Measurements from ENCODE around the gene ITPK1.

The ITPK1 gene

GRCh38 chr14:92937051-92937937, 178.4 kb downstream of the ITPK1 start:
- DNase-seq (ENCODE audit: low read depth), result no peak

GRCh38 chr14:92936085-92936484, 179.6 kb downstream of the ITPK1 start:
- no peak for DNase-seq (ENCODE audit: low read depth)

GRCh38 chr14:92935446-92935845, 180.3 kb downstream of the ITPK1 start:
- DNase-seq (ENCODE audit: low read depth), result no peak

- DNase-seq (ENCODE audit: low read depth), result no peak
Observed at GRCh38 chr14:92934196-92935085, 181.3 kb downstream of the ITPK1 start.

GRCh38 chr14:92933481-92933880, 182.2 kb downstream of the ITPK1 start:
- no peak for DNase-seq (ENCODE audit: low read depth)

GRCh38 chr14:92932448-92933395, 183.0 kb downstream of the ITPK1 start:
- DNase-seq (ENCODE audit: low read depth), result no peak

GRCh38 chr14:92931681-92932447, 183.9 kb downstream of the ITPK1 start:
- no peak for DNase-seq (ENCODE audit: low read depth)

- DNase-seq (ENCODE audit: low read depth), result no peak
Observed at GRCh38 chr14:92930737-92931602, 184.8 kb downstream of the ITPK1 start.

GRCh38 chr14:92929689-92930608, 185.8 kb downstream of the ITPK1 start:
- no peak for DNase-seq (ENCODE audit: low read depth)

- no peak for DNase-seq (ENCODE audit: low read depth)
Observed at GRCh38 chr14:92928961-92929688, 186.6 kb downstream of the ITPK1 start.

- DNase-seq (ENCODE audit: low read depth), result no peak
Observed at GRCh38 chr14:92928258-92928629, 187.5 kb downstream of the ITPK1 start.

- DNase-seq (ENCODE audit: low read depth), result no peak
Observed at GRCh38 chr14:92927349-92928257, 188.1 kb downstream of the ITPK1 start.

GRCh38 chr14:92926931-92927330, 188.8 kb downstream of the ITPK1 start:
- no peak for DNase-seq (ENCODE audit: low read depth)

GRCh38 chr14:92926180-92926845, 189.4 kb downstream of the ITPK1 start:
- DNase-seq (ENCODE audit: low read depth), result no peak

- no peak for DNase-seq (ENCODE audit: low read depth)
Observed at GRCh38 chr14:92925446-92925845, 190.3 kb downstream of the ITPK1 start.

GRCh38 chr14:92924247-92924646, 191.5 kb downstream of the ITPK1 start:
- DNase-seq (ENCODE audit: low read depth), result no peak

- no peak for DNase-seq (ENCODE audit: low read depth)
Observed at GRCh38 chr14:92923744-92924103, 192.0 kb downstream of the ITPK1 start.

Data from T follicular helper cell (primary cell).